Upper lobe of left lung (tissue), 4 donors: ENCODE results near the gene RABL2B.
"Not testable (repeated sequence)": the region's sequence is repeated elsewhere in the genome, so short reads cannot be mapped to it uniquely, and the experiment has no call there.

Source experiments
- EP300 ChIP-seq, 4 donors: sonication (generic); formaldehyde crosslinking; IDR thresholded peaks; one replicate each; pipeline ENCODE4 v1.5.1; 2017; ENCODE audit warnings: antibody characterized with exemption in 4 of 4, control low read depth in 2 of 4
- TF ChIP-seq, protein P1 (sequence below), 6 experiments: fragments of 450-650 bp in 4 of 6; fragments of 200-600 bp in 2 of 6; sonication (generic) in 2 of 6; IDR thresholded peaks; one replicate each; pipeline ENCODE4 v1.5.1; 2016 to 2019; ENCODE audit warnings: antibody characterized with exemption in 6 of 6

DNA sequence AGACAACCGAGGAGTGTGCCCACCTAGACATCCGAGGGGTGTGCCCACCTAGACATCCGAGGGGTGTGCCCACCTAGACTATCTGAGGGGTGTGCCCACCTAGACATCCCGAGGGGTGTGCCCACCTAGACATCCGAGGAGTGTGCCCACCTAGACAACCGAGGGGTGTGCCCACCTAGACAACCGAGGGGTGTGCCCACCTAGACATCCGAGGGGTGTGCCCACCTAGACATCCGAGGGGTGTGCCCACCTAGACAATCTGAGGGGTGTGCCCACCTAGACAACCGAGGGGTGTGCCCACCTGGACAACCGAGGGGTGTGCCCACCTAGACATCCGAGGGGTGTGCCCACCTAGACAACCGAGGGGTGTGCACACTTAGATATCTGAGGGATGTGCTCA is 34.8 kb downstream of the RABL2B start:
- not testable (repeated sequence) for TF ChIP-seq EP300 (IDR thresholded peaks at IDR 0.05)
- TF ChIP-seq, protein P1, sequence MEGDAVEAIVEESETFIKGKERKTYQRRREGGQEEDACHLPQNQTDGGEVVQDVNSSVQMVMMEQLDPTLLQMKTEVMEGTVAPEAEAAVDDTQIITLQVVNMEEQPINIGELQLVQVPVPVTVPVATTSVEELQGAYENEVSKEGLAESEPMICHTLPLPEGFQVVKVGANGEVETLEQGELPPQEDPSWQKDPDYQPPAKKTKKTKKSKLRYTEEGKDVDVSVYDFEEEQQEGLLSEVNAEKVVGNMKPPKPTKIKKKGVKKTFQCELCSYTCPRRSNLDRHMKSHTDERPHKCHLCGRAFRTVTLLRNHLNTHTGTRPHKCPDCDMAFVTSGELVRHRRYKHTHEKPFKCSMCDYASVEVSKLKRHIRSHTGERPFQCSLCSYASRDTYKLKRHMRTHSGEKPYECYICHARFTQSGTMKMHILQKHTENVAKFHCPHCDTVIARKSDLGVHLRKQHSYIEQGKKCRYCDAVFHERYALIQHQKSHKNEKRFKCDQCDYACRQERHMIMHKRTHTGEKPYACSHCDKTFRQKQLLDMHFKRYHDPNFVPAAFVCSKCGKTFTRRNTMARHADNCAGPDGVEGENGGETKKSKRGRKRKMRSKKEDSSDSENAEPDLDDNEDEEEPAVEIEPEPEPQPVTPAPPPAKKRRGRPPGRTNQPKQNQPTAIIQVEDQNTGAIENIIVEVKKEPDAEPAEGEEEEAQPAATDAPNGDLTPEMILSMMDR (IDR thresholded peaks at IDR 0.05) = not testable (repeated sequence)
